ENCODE measurements around the gene NATD1.

The NATD1 gene

DNA sequence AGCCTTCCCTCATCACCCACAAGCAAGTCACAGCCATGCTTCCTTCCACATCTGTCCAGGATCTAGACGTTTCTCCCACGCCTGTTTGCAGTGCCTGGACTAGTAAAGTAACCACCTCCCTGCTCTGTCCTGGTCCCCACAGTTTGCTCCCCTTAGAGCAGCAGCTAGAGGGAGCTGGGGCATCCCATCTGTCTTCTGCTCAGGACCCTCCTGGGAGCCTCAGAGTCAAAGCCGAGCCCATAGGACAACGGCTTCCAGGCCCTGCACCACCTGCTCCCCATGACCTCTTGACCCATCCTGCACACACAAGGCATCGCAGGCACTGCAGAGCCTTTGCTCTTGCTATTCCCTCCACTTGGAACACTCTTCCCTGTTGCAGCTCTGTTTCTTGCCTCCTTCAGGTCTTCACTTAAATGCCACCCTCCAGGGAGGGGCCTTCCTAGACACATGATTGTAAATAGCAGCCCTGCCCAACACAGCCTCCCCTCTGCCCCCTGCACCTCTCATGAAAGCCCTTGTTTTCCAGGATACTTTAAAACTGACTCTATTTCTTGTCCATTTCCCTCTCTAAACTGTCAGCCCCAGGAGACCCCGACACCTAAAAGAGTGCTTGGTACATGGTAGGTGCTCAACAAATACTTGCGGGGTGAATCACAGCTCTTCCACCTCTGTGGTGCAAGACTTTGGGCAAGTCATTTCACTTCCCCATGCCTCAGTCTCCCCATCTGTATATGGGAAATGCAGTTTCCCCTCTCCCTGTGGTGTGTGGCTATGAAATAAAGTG lies 3.1 kb downstream of the NATD1 start:
- H3K4me3 ChIP-seq = no peak overlapping the region
- peak overlapping the region in 3 of 21 experiments; percentile 18 to 66 (median 53) for H3K27ac ChIP-seq

DNA sequence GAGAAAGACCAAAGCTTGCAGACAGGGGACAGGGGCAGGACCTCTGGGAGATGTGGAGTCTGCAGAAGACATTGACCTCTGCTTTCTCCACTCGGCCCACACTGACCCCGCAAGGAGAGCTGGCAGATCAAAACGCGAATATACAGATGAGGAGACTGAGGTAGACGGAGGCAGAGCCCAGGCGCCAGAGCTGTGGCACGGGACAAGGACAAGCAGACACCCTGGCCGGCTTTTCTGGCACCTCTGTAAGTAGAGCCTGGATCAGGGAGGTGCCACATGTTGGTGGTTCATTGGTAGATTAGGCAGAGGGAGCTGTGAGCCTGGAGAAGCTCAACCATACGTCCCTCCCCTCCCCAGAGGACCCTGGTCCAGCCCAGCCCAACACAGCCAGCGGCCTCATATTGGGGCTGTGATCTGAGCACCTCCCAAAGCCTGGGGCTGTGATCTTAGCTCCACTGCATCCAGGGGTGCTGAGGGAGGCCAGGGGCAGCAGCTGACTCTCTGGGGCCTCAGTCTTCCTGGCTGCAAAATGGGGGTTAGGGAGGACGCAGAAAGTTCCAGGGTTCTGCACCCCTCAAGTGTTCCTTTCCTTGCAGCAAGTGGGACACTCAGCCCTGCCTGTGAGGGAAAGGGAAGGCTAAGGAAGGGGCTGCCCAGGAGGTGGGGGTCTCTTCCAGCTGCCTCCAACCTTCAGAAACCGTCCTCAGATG lies 4.0 kb downstream of the NATD1 start:
- H3K4me3 ChIP-seq = no peak overlapping the region
- no peak overlapping the region for H3K27ac ChIP-seq

DNA sequence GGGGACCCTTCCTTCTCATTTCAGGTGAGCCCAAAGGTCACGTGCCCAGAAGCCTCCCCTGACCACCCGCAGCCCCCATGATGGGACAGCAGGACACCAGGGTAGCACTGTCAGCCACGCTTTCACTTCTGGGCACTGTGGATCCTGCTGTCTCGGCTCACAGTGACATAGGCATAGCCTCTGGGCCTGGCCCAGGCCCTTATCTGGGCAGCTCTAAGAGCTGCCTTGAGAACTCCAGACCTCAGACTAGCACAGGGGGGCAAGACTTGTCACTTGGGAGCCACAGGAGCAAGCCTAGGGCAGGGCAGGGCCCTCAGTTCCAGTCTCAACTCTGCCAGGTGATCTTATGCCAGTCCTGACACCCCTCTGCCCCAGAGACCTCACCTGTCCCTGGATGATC lies 4.7 kb downstream of the NATD1 start:
- no peak overlapping the region for H3K4me3 ChIP-seq
- H3K27ac ChIP-seq = no peak overlapping the region

DNA sequence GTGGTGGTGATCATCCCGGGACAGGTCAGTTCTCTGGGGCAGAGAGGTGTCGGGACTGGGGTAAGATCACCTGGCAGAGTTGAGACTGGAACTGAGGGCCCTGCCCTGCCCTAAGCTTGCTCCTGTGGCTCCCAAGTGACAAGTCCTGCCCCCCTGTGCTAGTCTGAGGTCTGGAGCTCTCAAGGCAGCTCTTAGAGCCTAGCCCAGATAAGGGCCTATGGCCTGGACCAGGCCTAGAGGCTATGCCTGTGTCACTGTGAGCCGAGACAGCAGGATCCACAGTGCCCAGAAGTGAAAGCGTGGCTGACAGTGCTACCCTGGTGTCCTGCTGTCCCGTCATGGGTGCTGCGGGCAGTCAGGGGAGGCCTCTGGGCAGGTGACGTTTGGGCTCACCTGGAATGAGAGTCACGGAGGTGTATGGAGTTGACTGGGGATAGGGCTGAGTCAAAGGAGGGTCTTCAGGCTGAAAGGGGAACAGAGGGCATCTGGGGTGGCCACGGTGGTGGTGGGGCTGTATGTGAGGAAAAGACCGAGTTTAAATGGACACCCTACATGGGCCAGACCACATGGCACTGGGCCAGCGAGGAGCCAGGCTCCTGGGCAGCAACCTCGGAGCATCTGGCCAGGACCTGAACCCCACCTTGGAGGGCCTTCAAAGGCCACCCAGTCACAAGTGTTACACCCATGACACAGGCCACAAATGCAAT lies 5.5 kb downstream of the NATD1 start:
- Histone ChIP-seq H3K27ac (no peak overlapping the region), H3K4me3 (no peak overlapping the region)

DNA sequence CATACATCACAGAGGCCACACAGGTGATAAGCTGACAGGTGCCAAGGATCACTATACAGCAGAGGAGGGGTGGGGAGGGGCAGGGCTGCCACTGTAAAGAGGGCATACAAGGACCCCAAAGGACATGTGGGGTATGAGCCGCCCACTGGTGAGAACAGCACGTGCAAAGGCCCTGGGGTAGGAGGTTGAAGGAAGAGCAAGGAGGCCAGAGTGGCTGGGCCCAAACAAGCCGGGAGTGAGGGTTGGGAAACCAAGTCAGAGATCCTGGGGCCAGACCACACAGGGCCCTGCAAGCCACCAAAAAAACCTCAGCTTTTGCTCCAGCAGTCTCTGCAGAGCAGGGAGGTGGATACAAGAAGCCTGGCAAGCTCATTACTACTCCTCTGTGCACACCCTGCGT lies 6.5 kb downstream of the NATD1 start:
- H3K27ac ChIP-seq = no peak overlapping the region
- H3K4me3 ChIP-seq = no peak overlapping the region

DNA sequence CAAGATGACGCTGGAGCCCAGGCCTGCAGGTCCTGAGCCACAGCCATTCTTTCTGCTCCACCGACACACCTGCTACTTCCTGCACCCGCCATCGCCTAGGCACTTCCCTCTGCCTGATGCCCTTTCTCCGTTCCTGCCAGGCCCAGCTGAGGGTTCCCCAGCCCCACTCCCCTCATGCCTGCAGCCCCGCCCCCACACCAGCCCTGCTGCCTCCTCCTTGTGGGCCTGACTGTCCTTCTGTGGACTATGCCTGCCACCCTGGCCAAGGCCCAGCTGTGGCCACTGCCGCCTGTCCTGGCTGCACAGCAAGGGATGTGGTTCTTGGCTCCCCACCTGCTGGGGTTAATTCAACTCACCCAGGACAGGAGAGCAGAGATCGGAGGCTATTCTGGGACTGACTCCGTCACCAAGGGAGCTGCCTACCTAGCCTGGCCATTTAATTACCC lies 7.5 kb downstream of the NATD1 start:
- Histone ChIP-seq H3K4me3 (no peak overlapping the region), H3K27ac (no peak overlapping the region)

DNA sequence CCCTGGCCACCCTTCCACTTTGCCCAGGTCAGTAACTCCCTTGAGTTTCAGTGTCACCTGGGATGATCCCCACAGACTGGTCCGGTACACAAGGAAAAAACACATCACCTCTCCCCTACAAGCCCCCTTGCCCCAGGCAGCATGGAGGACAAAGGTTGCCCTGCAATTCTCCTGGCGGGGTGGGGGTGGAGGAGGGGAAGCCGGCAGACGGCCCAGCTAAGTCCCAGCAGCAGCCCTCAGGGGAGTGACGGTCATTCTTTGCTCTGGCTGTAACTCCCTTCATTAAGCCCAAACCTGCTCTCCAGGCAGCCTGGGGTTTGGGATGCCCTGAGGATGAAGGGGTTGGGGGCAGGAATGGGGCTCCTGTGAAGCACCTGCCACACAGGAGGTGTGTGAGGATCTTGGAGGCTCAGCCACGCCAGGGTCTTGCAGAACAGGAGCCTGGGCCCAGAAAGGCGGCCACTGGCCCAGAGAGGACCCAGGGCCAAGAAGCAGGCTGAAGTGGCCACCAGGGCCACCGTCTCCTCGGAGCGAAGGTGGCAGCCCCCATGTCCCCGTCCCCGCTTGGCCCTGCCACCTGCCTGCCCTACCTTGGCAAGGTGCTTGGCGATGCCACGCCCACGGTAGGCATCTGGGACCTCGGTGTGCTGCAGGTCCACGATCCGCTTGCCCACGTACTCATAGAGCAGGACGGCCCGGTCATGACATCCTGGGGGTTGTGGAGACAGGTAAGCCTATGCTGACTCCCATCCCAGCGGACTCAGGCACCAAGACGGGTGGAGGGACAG lies 9.5 kb downstream of the NATD1 start:
- Histone ChIP-seq H3K4me3 (no peak overlapping the region), H3K27ac (no peak overlapping the region)

DNA sequence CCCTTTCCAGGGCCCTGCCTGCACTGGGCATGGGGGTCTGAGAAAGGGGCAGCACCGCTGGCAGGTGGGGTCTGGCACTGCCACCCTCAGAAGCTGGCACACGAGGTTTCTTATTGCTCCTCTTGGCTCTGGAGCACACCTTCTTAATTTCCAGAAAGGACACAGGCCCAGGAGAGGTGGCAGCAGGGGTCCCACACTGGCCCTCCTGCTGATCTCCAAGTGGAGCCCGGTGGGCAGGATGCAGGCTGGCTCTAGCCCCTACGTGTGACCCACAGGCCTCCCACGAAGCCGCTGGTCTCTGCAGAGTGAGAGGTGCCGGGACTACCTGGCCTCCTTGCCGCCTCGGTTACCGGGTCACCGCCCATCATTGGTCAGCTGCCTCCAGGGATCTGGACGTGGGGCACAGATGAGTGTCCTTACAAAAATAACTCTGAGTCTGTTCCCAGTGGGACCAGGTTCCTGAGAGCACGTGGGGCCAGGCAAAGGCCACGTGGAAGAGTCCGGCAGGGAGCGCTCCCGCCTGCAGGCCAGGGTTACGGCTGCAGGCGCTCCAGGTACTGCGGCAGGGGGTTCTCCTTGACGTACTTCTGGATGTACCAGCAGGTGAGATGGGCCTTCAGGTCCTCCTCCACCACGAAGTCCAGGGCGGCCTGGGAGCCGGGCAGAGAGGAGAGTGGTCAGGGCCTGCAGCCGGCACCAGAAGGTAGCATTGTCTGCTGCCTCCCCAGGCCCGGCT lies 10.3 kb downstream of the NATD1 start:
- peak overlapping the region in 3 of 21 experiments; percentile 3 to 23 (median 15) for H3K27ac ChIP-seq
- no peak overlapping the region for H3K4me3 ChIP-seq

DNA sequence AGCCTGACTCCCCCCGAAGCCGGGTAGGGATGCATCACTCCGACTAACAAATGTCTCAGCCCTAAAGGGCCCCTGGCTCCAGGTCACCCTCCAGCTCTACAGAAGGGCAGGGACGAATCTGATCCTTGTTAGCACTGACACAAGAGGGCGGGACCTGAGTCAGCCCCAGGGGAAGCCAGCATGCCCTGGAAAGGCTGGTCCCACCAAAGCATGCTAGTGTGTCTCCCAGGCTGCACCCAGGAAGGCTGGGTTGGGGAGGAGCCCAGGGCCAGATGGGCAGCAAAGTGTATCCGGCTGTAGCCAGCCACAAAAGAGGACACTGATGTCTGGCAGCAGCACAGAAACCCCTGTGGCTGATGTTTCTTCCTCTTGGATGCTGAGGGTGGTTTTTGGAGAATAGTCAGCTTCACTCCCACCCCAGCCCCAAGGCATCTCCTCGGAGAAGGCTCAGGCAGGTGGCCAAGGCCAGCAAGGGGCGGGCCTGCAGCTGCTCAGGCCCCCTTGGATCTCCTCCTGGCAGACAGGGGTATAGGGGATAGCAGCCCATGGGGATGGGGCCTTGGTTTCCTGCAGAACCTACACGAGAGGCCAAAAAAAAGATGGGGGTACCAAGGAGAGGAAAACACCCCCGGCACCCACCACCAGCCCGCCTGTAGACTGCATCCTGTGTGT lies 11.0 kb downstream of the NATD1 start:
- H3K27ac ChIP-seq = peak overlapping the region in 4 of 21 experiments; percentile 3 to 23 (median 12)
- H3K4me3 ChIP-seq = no peak overlapping the region

DNA sequence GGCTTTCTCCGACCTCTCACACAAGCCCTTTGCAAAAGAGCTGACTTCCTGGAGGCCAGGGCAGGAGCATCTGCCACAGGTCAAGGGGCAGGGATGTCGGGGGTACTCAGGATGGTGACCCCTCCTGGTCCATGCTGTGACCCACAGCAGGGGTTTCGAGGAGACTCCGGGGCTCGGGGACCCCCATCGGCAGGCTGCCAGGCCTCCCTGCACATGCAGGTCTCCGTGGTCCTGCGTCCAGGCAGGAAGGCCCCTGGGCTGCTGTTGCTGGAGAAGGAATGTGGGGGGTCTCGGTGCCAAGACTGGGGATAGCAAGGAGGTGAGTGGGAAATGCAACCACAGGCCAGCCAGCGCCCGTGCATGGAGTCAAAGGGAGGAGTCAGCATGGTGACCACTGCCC lies 11.6 kb downstream of the NATD1 start:
- Histone ChIP-seq H3K4me3 (no peak overlapping the region), H3K27ac (peak overlapping the region in 1 of 21 experiments; percentile 10)

DNA sequence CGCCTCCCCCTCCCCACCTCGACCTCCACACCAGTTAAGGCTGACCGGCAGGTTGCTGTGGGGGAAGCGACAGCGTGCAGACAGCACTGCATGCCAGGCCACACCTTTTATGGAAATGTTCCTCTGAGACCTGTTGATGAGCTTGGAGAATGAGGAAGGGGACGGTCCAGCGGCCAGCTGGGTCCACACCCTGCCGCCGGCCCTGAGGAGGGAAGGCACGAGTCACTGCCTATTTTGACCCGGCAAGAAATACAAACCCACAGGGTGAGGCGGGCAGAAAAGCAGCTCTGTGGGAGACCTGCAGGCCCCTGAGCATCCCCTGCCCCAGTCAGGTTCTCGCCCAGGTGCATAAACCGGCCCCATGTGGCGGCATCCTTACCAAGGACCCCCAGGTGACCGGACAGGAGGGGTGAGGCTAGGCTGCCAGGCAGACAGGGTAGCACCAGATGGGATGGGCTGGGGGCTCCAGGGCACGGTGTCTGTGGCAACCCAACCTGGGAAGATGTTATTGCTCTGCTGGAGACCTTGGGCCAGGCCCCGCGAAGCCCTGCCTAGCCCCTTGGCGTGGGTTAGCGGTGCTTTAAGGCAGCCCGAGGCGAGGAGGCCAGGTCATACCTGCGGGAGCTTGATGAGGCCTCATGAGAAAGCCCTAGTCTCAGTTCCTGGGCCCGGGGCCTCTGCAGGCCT lies 12.7 kb downstream of the NATD1 start:
- Histone ChIP-seq H3K4me3 (no peak overlapping the region), H3K27ac (no peak overlapping the region)

DNA sequence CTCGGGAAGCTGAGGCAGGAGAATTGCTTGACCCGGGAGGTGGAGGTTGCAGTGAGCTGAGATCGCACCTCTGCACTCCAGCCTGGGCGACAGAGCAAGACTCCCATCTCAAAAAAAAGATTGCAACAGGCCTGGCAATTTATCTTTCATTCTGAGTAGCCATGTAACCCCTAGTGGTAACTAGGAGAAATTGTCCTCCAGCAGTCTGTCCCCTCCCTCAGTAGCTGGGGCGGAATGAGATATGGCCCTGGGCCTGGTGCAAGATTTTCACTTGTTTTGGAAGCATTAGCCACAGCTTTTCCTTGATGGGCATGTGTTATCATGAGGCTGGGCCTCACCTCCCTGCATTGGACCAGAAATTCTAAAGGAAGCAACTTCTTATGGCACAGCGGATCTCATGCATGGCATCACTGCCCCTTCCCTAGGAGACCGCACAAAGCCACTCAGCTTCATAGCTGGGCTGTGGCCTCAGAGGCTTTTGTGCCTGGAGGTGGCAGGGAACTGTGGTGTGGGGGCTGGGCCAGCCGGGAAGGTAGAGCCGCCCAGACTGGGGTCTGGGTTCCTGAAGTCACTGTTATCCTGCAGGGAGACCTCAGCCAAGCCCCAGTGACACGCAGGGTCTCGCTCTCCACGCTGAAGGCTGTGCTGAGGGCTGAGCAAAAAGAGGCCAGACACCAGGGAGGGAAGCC lies 13.4 kb downstream of the NATD1 start:
- no peak overlapping the region for H3K4me3 ChIP-seq

DNA sequence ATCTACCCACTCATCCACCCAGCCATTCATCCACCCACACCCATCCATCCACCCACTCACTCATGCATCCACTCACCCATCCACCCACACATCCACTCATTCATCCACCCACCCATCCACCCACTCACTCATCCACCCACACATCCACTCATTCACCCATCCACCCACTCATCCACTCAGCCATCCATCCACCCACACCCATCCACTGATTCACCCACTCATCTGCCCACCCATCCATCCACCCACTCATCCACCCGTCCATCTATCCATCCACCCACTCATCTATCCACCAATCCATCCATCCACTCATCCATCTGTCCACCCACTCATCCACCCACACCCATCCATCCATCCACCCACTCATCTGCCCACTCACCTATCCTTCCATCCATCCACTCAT lies 17.3 kb downstream of the NATD1 start:
- H3K27ac ChIP-seq = no peak overlapping the region
- H3K4me3 ChIP-seq = no peak overlapping the region

More for the DNA sequence above, 13.4 kb downstream of the NATD1 start:
- no peak overlapping the region for H3K27ac ChIP-seq

DNA sequence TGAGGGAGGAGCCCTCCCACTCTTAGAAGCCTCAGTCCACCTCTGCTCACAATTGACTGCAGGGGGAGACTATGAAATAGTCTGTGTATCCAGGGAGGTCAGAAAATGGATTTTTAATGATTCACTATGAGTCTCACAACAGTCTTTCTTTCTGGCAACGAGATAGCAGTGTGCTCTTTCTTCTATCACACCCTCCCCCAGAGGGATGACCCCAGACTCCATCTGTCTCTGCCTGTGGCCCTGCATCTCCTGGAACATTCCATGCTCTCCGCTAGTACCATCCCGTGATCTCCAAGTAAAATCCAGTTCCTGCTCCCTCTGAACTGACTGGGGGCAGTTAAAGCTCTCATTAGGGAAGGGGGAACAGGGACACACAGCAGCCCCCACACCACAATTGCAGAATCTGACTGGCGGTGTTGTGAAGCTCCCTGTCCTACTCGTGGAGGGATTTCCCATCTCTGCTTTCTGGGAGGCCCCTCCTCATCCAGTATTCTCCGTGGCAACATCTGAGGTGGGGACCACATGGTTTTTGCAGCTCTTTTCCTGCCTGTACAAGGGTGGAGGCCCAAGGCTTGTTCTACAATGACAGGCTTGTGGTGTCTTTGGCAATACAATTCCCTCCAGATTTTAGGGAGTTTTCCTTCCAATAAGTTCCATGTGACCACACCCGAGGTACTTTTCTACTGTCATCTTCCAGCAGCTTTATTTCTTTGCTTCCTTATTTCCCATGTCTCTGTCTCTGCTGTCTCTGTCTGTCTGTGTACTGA lies 19.4 kb downstream of the NATD1 start:
- H3K4me3 ChIP-seq = no peak overlapping the region
- peak overlapping the region in 6 of 21 experiments; percentile 17 to 64 (median 38) for H3K27ac ChIP-seq

DNA sequence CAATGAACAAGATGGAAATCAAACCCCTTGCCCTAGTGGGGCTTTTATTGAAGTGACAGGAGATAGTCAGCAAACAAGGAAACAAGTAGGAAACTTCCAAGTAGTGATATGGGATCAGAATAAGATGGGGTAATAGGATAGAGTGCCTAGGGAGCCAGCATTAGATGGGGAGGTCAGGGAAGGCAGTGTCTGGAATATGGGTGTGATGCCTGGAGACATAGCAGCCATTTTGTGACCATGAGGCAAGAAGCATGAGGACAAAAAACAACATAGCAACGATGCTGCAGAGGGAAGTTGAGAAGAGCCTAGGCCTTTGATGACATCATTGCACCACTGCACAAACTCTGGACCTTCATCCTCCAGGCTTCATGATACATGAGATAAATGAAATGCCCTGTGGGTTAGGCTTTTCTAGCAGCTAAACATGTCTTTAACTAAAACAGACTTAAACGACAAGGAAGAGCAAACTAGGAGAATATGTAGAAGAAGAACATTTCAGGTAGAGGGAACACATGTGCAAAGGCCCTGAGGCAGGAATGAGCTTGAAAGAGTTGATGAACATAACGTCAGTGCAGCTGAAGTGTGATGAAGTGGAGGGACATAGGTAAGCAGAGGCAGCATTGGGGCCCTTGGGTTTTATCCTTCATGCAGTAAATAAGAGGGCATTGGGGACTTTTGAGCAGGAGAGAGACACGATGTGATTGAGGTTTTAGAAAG lies 21.0 kb downstream of the NATD1 start:
- no peak overlapping the region for H3K27ac ChIP-seq
- no peak overlapping the region for H3K4me3 ChIP-seq

DNA sequence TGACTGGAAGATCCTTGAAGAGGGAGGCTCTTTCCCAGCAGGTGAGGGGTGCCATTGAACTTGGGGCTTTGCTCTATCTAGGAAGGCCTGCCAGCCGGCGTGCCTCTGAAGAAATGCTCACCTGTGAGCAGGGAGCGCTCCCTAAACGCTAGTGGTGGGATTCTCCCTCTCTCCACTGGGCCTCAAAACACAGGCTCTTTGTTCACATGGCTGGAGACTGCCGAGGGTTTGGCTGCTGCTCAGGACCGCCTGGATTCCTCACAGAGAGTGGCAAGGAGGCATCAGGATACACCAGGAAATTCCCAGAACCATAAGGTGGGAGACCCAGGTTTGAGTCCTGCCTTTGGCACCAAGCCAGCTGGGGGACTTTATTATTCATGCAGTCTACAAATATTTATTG lies 21.7 kb downstream of the NATD1 start:
- H3K4me3 ChIP-seq = no peak overlapping the region

More for the DNA sequence above, 21.7 kb downstream of the NATD1 start:
- no peak overlapping the region for H3K27ac ChIP-seq

Data from skin epidermis (tissue), 12 donors.